Keratinocyte (primary cell): ENCODE data around the gene HELT. TPM values are rescaled to one million over a fixed set of nuclear protein-coding genes. Genes with fewer than 3 reads are reported as not detected.

Experiments used
- DNase-seq: peaks from one replicate; pipeline ENCODE4 v3.0.0-alpha.2; 2011; ENCODE audit warnings: low read depth, missing footprints, low spot score
- FAIRE-seq: peaks from 2 replicates; lab custom pipeline; 2011; peaks lifted over from hg19 to GRCh38; lab: Jason Lieb, UNC
- H2AFZ ChIP-seq: 2 replicates; pipeline ENCODE4 v1.6.0; 2012; ENCODE audit warnings: low read length, control low read depth, inconsistent platforms; ENCODE audit not compliant: control insufficient read depth
- H3K27ac ChIP-seq: 2 replicates; pipeline ENCODE4 v1.5.1; 2011; ENCODE audit warnings: low read length; ENCODE audit not compliant: control insufficient read depth, insufficient read depth
- H3K27me3 ChIP-seq: 3 replicates; pipeline ENCODE4 v1.6.0; 2011; ENCODE audit warnings: low read length; ENCODE audit not compliant: control insufficient read depth, insufficient read depth; ENCODE audit errors: extremely low read depth
- H3K36me3 ChIP-seq, 2 experiments: 2 replicates in 1 of 2; 3 replicates in 1 of 2; pipeline ENCODE4 v1.5.1; 2011; ENCODE audit warnings: low read length in 2 of 2, mild to moderate bottlenecking in 1 of 2; ENCODE audit not compliant: control insufficient read depth in 2 of 2, insufficient read depth in 2 of 2; ENCODE audit errors: extremely low read depth in 1 of 2
- H3K4me1 ChIP-seq: 3 replicates; pipeline ENCODE4 v1.5.1; 2011; ENCODE audit warnings: low read length; ENCODE audit not compliant: control insufficient read depth, insufficient read depth; ENCODE audit errors: extremely low read depth
- H3K4me2 ChIP-seq: 3 replicates; pipeline ENCODE4 v1.6.0; 2011; ENCODE audit warnings: low read depth, low read length; ENCODE audit not compliant: control insufficient read depth, insufficient read depth; ENCODE audit errors: extremely low read depth
- H3K4me3 ChIP-seq, 3 experiments: fragments of 200-600 bp in 1 of 3; sonication (generic) in 1 of 3; 2 replicates in 2 of 3; 3 replicates in 1 of 3; pipeline ENCODE4 v1.5.1; 2011 to 2016; ENCODE audit warnings: low read length in 3 of 3, mild to moderate bottlenecking in 3 of 3, control low read depth in 2 of 3, inconsistent platforms in 1 of 3, low read depth in 1 of 3, mixed read lengths in 1 of 3, mixed run types in 1 of 3, moderate library complexity in 1 of 3; ENCODE audit not compliant: control insufficient read depth in 2 of 3, insufficient read depth in 2 of 3; ENCODE audit errors: extremely low read depth in 1 of 3
- H3K79me2 ChIP-seq: 2 replicates; pipeline ENCODE4 v1.6.0; 2012; ENCODE audit warnings: low read length; ENCODE audit not compliant: control insufficient read depth, insufficient read depth
- H3K9ac ChIP-seq: 3 replicates; pipeline ENCODE4 v1.6.0; 2011; ENCODE audit warnings: low read length; ENCODE audit not compliant: control insufficient read depth, insufficient read depth; ENCODE audit errors: extremely low read depth
- H3K9me1 ChIP-seq: 3 replicates; pipeline ENCODE4 v1.6.0; 2011; ENCODE audit warnings: low read length; ENCODE audit not compliant: control insufficient read depth, insufficient read depth; ENCODE audit errors: extremely low read depth
- H3K9me3 ChIP-seq: 2 replicates; pipeline ENCODE4 v1.5.1; 2012; ENCODE audit warnings: low read depth, low read length; ENCODE audit not compliant: control insufficient read depth
- H4K20me1 ChIP-seq: 3 replicates; pipeline ENCODE4 v1.6.0; 2011; ENCODE audit warnings: low read length; ENCODE audit not compliant: control insufficient read depth, insufficient read depth; ENCODE audit errors: extremely low read depth
- CTCF ChIP-seq, 3 experiments: IDR thresholded peaks in 1 of 3; conservative IDR thresholded peaks in 1 of 3; optimal IDR thresholded peaks in 1 of 3; 2 replicates in 2 of 3; 3 replicates in 1 of 3; pipeline versions ENCODE3 to v1.5.1; 2011; ENCODE audit warnings: low read length in 3 of 3, mild to moderate bottlenecking in 3 of 3, moderate library complexity in 2 of 3, control low read depth in 1 of 3, inconsistent platforms in 1 of 3; ENCODE audit not compliant: insufficient read depth in 2 of 3; ENCODE audit errors: extremely low read depth in 1 of 3
- EZH2 ChIP-seq: IDR thresholded peaks from one replicate; pipeline ENCODE4 v1.6.1; 2012; ENCODE audit warnings: inconsistent platforms, mild to moderate bottlenecking, low read length, moderate library complexity
- dilution Hi-C: fragments of 300-500 bp; cut with MboI; formaldehyde crosslinking; loops from one replicate; pipeline ENCODE4 v1.7.0; 2020; ENCODE audit warnings: low sequenced_read_pairs; ENCODE audit not compliant: extremely low pct_ligation_motif_present
- polyA plus RNA-seq, 5 experiments: library from polyadenylated mRNA; depleted of rRNA in 3 of 5; stranded (reverse) in 3 of 5; stranded (forward) in 1 of 5; unstranded in 1 of 5; fragments of >200 nt; gene quantifications; 1 replicate in 1 of 5; 2 replicates in 3 of 5; 3 replicates in 1 of 5; pipeline versions ENCODE4 v1.2.1 to v1.2.3, GENCODE V29; 2011 to 2012; ENCODE audit warnings: missing spikeins in 2 of 5, low read depth in 1 of 5, low replicate concordance in 1 of 5

HELT gene
- polyA plus RNA-seq, 1 donor (not counting 4 experiments of a cell fraction or from before 2014, with no cell fraction given): not detected

- Histone ChIP-seq H3K4me1 (no peaks in the 10 kb centered on the region), H3K9me1 (no peaks in the 10 kb centered on the region), H3K36me3 (no peaks in the 10 kb centered on the region), H3K9ac (no peak overlapping the region), H3K79me2 (no peaks in the 10 kb centered on the region), H3K27ac (no peak overlapping the region), H3K4me3 (no peak overlapping the region), H3K4me2 (no peak overlapping the region), H3K27me3 (peaks cover 17% of the 10 kb centered on the region), H2AFZ (no peak overlapping the region), H4K20me1 (no peaks in the 10 kb centered on the region), H3K9me3 (no peaks in the 10 kb centered on the region)
- dilution Hi-C loops: no loop called here
- peak; percentile 22 to 58 (median 46) for TF ChIP-seq CTCF (optimal IDR thresholded peaks at IDR 0.05 in 1 of 3, IDR thresholded peaks at IDR 0.05 in 1 of 3, conservative IDR thresholded peaks at IDR 0.05 in 1 of 3; ENCODE audit: extremely low read depth in 1 of 3, insufficient read depth in 2 of 3, low read length in 3 of 3)
- TF ChIP-seq EZH2: no peak
- no peak for DNase-seq
- FAIRE-seq: no peak
These were observed 34.5 kb upstream of the HELT start for GRCh38 chr4:184983672-184984356.

GRCh38 chr4:184987493-184988031 lies 30.7 kb upstream of the HELT start:
- no peak overlapping the region for H2AFZ ChIP-seq
- H3K9me3 ChIP-seq: no peaks in the 10 kb centered on the region
- H3K36me3 ChIP-seq: no peaks in the 10 kb centered on the region
- peaks cover 11% of the 10 kb centered on the region for H3K27me3 ChIP-seq
- TF ChIP-seq CTCF (optimal IDR thresholded peaks at IDR 0.05 in 1 of 3, IDR thresholded peaks at IDR 0.05 in 1 of 3, conservative IDR thresholded peaks at IDR 0.05 in 1 of 3; ENCODE audit: extremely low read depth in 1 of 3, insufficient read depth in 2 of 3, low read length in 3 of 3) (no peak), EZH2 (no peak)
- dilution Hi-C loops: no loop called here
- DNase-seq (no peak), FAIRE-seq (no peak)
- H4K20me1 ChIP-seq: no peaks in the 10 kb centered on the region
- no peak overlapping the region for H3K4me2 ChIP-seq
- H3K9ac ChIP-seq: no peak overlapping the region
- no peak overlapping the region for H3K4me3 ChIP-seq
- no peaks in the 10 kb centered on the region for H3K4me1 ChIP-seq
- no peaks in the 10 kb centered on the region for H3K79me2 ChIP-seq
- no peak overlapping the region for H3K27ac ChIP-seq
- no peaks in the 10 kb centered on the region for H3K9me1 ChIP-seq
